Osteocyte (in vitro differentiated cells): ENCODE results near the gene LEKR1. TPM values are rescaled to one million over a fixed set of nuclear protein-coding genes. Genes with fewer than 3 reads are reported as not detected.
"Not testable (repeated sequence)": the region's sequence is repeated elsewhere in the genome, so short reads cannot be mapped to it uniquely, and the experiment has no call there.

Experiments used
- DNase-seq: peaks from one replicate; pipeline ENCODE4 v3.0.0; 2021; ENCODE audit warnings: mixed read lengths; ENCODE audit not compliant: unreplicated experiment; ENCODE audit errors: extremely low spot score
- H3K27ac Mint-ChIP-seq: one replicate; pipeline ENCODE4 v1.8.0; 2021; ENCODE audit warnings: mild to moderate bottlenecking, mixed read lengths; ENCODE audit not compliant: unreplicated experiment
- H3K27me3 Mint-ChIP-seq: one replicate; pipeline ENCODE4 v1.8.0; 2021; ENCODE audit warnings: mixed read lengths; ENCODE audit not compliant: unreplicated experiment
- H3K36me3 Mint-ChIP-seq: one replicate; pipeline ENCODE4 v1.8.0; 2021; ENCODE audit warnings: mixed read lengths; ENCODE audit not compliant: unreplicated experiment
- H3K4me1 Mint-ChIP-seq: one replicate; pipeline ENCODE4 v1.8.0; 2021; ENCODE audit warnings: mixed read lengths; ENCODE audit not compliant: unreplicated experiment
- H3K4me3 Mint-ChIP-seq: one replicate; pipeline ENCODE4 v1.8.0; 2021; ENCODE audit warnings: mild to moderate bottlenecking, moderate library complexity, mixed read lengths; ENCODE audit not compliant: unreplicated experiment
- H3K9me3 Mint-ChIP-seq: one replicate; pipeline ENCODE4 v1.8.0; 2021; ENCODE audit warnings: mixed read lengths; ENCODE audit not compliant: unreplicated experiment
- total RNA-seq: library from RNA; stranded (reverse); gene quantifications from 2 replicates; pipeline ENCODE4 v1.2.1, GENCODE V29; 2021
- TF ChIP-seq, protein P1 (sequence below): fragments of 200-600 bp; sonication (generic); IDR thresholded peaks from 2 replicates; pipeline ENCODE4 v1.5.0; 2021; ENCODE audit warnings: antibody characterized with exemption, mild to moderate bottlenecking, moderate library complexity

Gene LEKR1
- total RNA-seq, 1 donor from 2014 or later = 1.0 TPM

- TF ChIP-seq, protein P1, sequence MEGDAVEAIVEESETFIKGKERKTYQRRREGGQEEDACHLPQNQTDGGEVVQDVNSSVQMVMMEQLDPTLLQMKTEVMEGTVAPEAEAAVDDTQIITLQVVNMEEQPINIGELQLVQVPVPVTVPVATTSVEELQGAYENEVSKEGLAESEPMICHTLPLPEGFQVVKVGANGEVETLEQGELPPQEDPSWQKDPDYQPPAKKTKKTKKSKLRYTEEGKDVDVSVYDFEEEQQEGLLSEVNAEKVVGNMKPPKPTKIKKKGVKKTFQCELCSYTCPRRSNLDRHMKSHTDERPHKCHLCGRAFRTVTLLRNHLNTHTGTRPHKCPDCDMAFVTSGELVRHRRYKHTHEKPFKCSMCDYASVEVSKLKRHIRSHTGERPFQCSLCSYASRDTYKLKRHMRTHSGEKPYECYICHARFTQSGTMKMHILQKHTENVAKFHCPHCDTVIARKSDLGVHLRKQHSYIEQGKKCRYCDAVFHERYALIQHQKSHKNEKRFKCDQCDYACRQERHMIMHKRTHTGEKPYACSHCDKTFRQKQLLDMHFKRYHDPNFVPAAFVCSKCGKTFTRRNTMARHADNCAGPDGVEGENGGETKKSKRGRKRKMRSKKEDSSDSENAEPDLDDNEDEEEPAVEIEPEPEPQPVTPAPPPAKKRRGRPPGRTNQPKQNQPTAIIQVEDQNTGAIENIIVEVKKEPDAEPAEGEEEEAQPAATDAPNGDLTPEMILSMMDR = no peak
- no peak overlapping the region for H3K4me3 Mint-ChIP-seq
- no peaks in the 10 kb centered on the region for H3K4me1 Mint-ChIP-seq
- H3K27me3 Mint-ChIP-seq = no peaks in the 10 kb centered on the region
- H3K27ac Mint-ChIP-seq = no peak overlapping the region
- H3K9me3 Mint-ChIP-seq = no peaks in the 10 kb centered on the region
- H3K36me3 Mint-ChIP-seq = no peaks in the 10 kb centered on the region
- no peak for DNase-seq
Measured at GRCh38 chr3:156963096-156963495, 136.9 kb downstream of the LEKR1 start.

DNA sequence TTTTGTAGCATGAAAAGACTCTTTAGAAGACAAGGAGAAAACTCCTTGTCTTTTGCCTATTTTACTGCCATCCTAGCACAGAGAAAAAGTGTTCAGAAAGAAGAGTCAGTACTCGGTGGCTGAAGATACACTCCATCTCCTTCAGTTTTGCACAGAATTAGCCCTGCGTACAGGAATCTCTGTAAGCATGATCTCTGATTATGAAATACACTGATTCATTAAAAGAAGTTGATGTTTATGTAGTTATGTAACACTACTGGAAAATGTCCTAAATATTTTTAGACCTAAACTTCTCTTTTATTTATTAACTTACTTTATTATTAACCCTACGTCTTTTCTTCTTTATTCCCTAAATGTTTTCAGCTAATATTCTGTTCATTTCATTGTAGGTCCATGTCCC is 138.4 kb downstream of the LEKR1 start:
- no peaks in the 10 kb centered on the region for H3K27me3 Mint-ChIP-seq
- DNase-seq = no peak
- TF ChIP-seq, protein P1 = no peak
- H3K9me3 Mint-ChIP-seq = no peaks in the 10 kb centered on the region
- no peak overlapping the region for H3K4me3 Mint-ChIP-seq
- no peaks in the 10 kb centered on the region for H3K36me3 Mint-ChIP-seq
- no peak overlapping the region for H3K27ac Mint-ChIP-seq
- no peaks in the 10 kb centered on the region for H3K4me1 Mint-ChIP-seq

- not testable (repeated sequence) for H3K9me3 Mint-ChIP-seq, H3K27me3 Mint-ChIP-seq, H3K27ac Mint-ChIP-seq, H3K4me1 Mint-ChIP-seq, H3K4me3 Mint-ChIP-seq, H3K36me3 Mint-ChIP-seq, DNase-seq
Measured at GRCh38 chr3:156966349-156966748, 140.2 kb downstream of the LEKR1 start.

DNA sequence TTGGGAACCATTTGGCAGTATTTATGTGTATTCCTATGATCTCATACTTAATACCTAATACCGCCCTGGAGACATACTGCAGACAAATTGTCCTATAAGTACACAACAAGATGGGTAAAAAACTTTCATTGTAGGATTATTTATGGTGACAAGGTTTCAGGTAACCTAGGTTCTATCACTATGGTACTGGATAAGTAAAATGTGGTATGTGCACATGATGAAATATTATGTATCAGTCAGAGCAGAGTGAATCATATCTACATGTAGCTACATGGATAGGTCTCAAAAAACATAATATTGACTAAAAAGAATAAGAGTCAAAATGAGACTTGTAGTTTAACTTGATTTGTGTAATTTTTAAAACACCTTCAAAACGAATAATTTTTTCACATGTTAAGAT is 147.8 kb downstream of the LEKR1 start:
- no peak overlapping the region for H3K4me3 Mint-ChIP-seq
- H3K9me3 Mint-ChIP-seq = peaks cover 4% of the 10 kb centered on the region
- no peaks in the 10 kb centered on the region for H3K4me1 Mint-ChIP-seq
- H3K27me3 Mint-ChIP-seq = no peaks in the 10 kb centered on the region
- no peak for DNase-seq
- TF ChIP-seq, protein P1 = no peak
- H3K36me3 Mint-ChIP-seq = no peaks in the 10 kb centered on the region
- H3K27ac Mint-ChIP-seq = no peak overlapping the region

GRCh38 chr3:156974931-156975330 is 148.8 kb downstream of the LEKR1 start:
- H3K4me1 Mint-ChIP-seq = no peaks in the 10 kb centered on the region
- H3K4me3 Mint-ChIP-seq = no peak overlapping the region
- H3K27ac Mint-ChIP-seq = no peak overlapping the region
- TF ChIP-seq, protein P1 = no peak
- H3K9me3 Mint-ChIP-seq = peaks cover 4% of the 10 kb centered on the region
- no peaks in the 10 kb centered on the region for H3K36me3 Mint-ChIP-seq
- no peak for DNase-seq
- H3K27me3 Mint-ChIP-seq = no peaks in the 10 kb centered on the region

GRCh38 chr3:156975721-156976120 is 149.6 kb downstream of the LEKR1 start:
- TF ChIP-seq, protein P1 = no peak
- no peaks in the 10 kb centered on the region for H3K36me3 Mint-ChIP-seq
- no peak overlapping the region for H3K4me3 Mint-ChIP-seq
- no peaks in the 10 kb centered on the region for H3K4me1 Mint-ChIP-seq
- H3K27me3 Mint-ChIP-seq = no peaks in the 10 kb centered on the region
- no peak for DNase-seq
- H3K27ac Mint-ChIP-seq = no peak overlapping the region
- peaks cover 4% of the 10 kb centered on the region for H3K9me3 Mint-ChIP-seq
